Panc1 (cell line): ENCODE results near the gene PRKAR2B. TPM values are rescaled to one million over a fixed set of nuclear protein-coding genes. Genes with fewer than 3 reads are reported as not detected.

Source experiments
- ATAC-seq: fragments of 200-7000 bp; cut with Tn5 transposase; 2 replicates; pipeline ENCODE4 v1.9.1; 2020; ENCODE audit warnings: mild to moderate bottlenecking, moderate library complexity
- BruUV-seq: library from RNA; stranded (reverse); fragments of 400-500 nt; replicated peaks from 2 replicates; lab custom pipeline; 2021; lab: Mats Ljungman, UMichigan
- CTCF ChIA-PET: fragments of 300-600 bp; sonication (Branson Sonifier 250); formaldehyde crosslinking; loops from one replicate; lab custom pipeline; 2022; ENCODE audit warnings: antibody characterized with exemption; lab: Charles Lee
- POLR2A ChIA-PET: fragments of 300-600 bp; sonication (Branson Sonifier 250); formaldehyde crosslinking; loops from one replicate; lab custom pipeline; 2022; ENCODE audit warnings: antibody characterized with exemption; lab: Charles Lee
- DNase-seq: peaks from one replicate; pipeline ENCODE4 v3.0.0-alpha.2; 2010; ENCODE audit warnings: low read depth, low spot score
- H3K27ac ChIP-seq: 2 replicates; pipeline ENCODE4 v1.5.1; 2011; ENCODE audit warnings: mild to moderate bottlenecking, low read length, inconsistent platforms
- H3K27me3 ChIP-seq: fragments of 200-500 bp; sonication (Bioruptor generic); 2 replicates; pipeline ENCODE4 v1.6.0; 2014; ENCODE audit warnings: low read length, inconsistent platforms; ENCODE audit not compliant: control insufficient read depth, insufficient read depth
- H3K36me3 ChIP-seq: fragments of 200-500 bp; sonication (Bioruptor generic); 2 replicates; pipeline ENCODE4 v1.5.1; 2014; ENCODE audit warnings: inconsistent platforms, mild to moderate bottlenecking, low read length, moderate library complexity; ENCODE audit not compliant: control insufficient read depth, insufficient read depth
- H3K4me1 ChIP-seq: 2 replicates; pipeline ENCODE4 v1.5.1; 2011; ENCODE audit warnings: inconsistent platforms, mild to moderate bottlenecking, low read length, moderate library complexity; ENCODE audit not compliant: control insufficient read depth, insufficient read depth
- H3K4me3 ChIP-seq, 2 experiments: 2 replicates each; pipeline ENCODE4 v1.5.1; 2011 to 2012; ENCODE audit warnings: low read depth in 2 of 2, low read length in 2 of 2, mild to moderate bottlenecking in 2 of 2, inconsistent platforms in 1 of 2, moderate library complexity in 1 of 2
- H3K9me3 ChIP-seq: fragments of 200-500 bp; sonication (Bioruptor generic); 2 replicates; pipeline ENCODE4 v1.5.1; 2014; ENCODE audit warnings: low read depth, mild to moderate bottlenecking, inconsistent platforms, low read length, moderate library complexity; ENCODE audit not compliant: control insufficient read depth, insufficient read depth
- POLR2AphosphoS5 ChIP-seq: IDR thresholded peaks from 2 replicates; pipeline ENCODE4 v1.6.1; 2012; ENCODE audit warnings: mild to moderate bottlenecking, low read depth, low read length, moderate library complexity
- SIN3A ChIP-seq: IDR thresholded peaks from 2 replicates; pipeline ENCODE4 v1.6.1; 2012; ENCODE audit warnings: low read depth, mild to moderate bottlenecking, low read length, moderate library complexity, borderline replicate concordance; ENCODE audit not compliant: insufficient read depth
- TCF7L2 ChIP-seq: IDR thresholded peaks from 2 replicates; pipeline ENCODE4 v1.6.1; 2011; ENCODE audit warnings: mild to moderate bottlenecking, low read depth, low read length, inconsistent platforms
- in situ Hi-C: cut with HindIII; loops from 2 replicates; pipeline ENCODE4 v1.10.0; 2016; ENCODE audit warnings: low sequenced_read_pairs, low pct_unique_long_range_greater_than_20kb
- intact Hi-C: fragments of 100-400 bp; cut with micrococcal nuclease; formaldehyde crosslinking; loops from one replicate; pipeline ENCODE4 v1.10.0; 2022; ENCODE audit not compliant: unreplicated experiment
- total RNA-seq: library from RNA; stranded (reverse); gene quantifications from one replicate; pipeline ENCODE4 v1.2.1, GENCODE V29; 2021; ENCODE audit not compliant: unreplicated experiment
- TF ChIP-seq, protein P1 (sequence below), 2 experiments: IDR thresholded peaks; 2 replicates each; pipeline ENCODE4 v1.6.1; 2011 to 2012; ENCODE audit warnings: low read depth in 2 of 2, control low read depth in 1 of 2, low read length in 1 of 2, mild to moderate bottlenecking in 1 of 2, moderate library complexity in 1 of 2; ENCODE audit not compliant: insufficient read depth in 1 of 2

The PRKAR2B gene
- total RNA-seq, 1 experiment from 2014 or later = 0.51 TPM

DNA sequence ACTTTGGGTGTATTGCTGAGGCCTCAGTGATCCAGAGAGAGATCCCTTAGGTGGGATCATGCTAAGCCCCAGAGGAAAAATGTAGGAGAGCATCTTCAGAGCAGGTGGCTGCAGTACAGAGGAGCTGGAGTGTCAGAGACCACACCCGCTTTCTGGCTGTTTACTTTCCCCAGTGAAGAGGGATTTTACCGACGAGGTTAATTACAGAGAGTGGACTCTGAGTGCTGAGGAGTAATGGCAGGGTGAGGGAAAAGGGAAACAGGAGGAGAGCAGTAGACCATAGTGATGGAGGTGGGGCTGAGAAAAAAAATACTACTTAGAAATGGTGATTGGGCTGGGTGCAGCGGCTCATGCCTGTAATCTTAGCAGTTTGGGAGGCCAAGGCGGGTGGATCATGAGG, 81.0 kb downstream of the PRKAR2B start:
- no peaks in the 10 kb centered on the region for H3K9me3 ChIP-seq

DNA sequence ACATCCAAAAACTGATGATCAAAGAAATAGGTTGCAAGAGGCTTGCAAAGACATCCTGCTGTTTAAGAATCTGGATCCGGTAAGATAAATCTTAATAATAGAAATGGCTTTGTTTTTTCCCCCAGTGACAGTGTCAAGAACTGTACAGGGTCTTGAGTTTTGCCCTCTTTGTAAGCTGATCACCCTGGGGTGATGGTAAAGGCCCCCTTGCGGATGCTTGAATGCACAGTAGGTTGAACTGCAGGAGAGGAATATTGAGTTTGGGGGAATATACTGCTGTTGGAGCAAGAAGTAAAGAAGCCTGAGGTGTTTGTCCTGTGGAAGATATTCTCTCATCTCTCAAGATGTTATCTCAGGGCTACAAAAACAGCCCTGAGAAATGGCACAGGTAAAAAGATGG, 83.7 kb downstream of the PRKAR2B start:
- in situ Hi-C loops (no loop called here), intact Hi-C loops (no loop called here)
- Histone ChIP-seq H3K9me3 (no peaks in the 10 kb centered on the region), H3K27ac (no peak overlapping the region), H3K4me3 (no peak overlapping the region), H3K36me3 (no peaks in the 10 kb centered on the region; the same call in 1 of the 2 replicates), H3K4me1 (no peaks in the 10 kb centered on the region), H3K27me3 (peaks cover 3% of the 10 kb centered on the region; the same call in 1 of the 2 replicates)
- ChIA-PET CTCF (no interaction called here), POLR2A (no interaction called here)
- no TSS peak for BruUV-seq
- DNase-seq (no peak), ATAC-seq (no peak)
- TF ChIP-seq, protein P1, sequence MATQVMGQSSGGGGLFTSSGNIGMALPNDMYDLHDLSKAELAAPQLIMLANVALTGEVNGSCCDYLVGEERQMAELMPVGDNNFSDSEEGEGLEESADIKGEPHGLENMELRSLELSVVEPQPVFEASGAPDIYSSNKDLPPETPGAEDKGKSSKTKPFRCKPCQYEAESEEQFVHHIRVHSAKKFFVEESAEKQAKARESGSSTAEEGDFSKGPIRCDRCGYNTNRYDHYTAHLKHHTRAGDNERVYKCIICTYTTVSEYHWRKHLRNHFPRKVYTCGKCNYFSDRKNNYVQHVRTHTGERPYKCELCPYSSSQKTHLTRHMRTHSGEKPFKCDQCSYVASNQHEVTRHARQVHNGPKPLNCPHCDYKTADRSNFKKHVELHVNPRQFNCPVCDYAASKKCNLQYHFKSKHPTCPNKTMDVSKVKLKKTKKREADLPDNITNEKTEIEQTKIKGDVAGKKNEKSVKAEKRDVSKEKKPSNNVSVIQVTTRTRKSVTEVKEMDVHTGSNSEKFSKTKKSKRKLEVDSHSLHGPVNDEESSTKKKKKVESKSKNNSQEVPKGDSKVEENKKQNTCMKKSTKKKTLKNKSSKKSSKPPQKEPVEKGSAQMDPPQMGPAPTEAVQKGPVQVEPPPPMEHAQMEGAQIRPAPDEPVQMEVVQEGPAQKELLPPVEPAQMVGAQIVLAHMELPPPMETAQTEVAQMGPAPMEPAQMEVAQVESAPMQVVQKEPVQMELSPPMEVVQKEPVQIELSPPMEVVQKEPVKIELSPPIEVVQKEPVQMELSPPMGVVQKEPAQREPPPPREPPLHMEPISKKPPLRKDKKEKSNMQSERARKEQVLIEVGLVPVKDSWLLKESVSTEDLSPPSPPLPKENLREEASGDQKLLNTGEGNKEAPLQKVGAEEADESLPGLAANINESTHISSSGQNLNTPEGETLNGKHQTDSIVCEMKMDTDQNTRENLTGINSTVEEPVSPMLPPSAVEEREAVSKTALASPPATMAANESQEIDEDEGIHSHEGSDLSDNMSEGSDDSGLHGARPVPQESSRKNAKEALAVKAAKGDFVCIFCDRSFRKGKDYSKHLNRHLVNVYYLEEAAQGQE (IDR thresholded peaks at IDR 0.05; ENCODE audit: insufficient read depth in 1 of 2, low read depth in 2 of 2, low read length in 1 of 2) = no peak

More for the DNA sequence above, 81.0 kb downstream of the PRKAR2B start:
- in situ Hi-C loops (no loop called here), intact Hi-C loops (no loop called here)
- no peak for TF ChIP-seq SIN3A
- no peak for TF ChIP-seq POLR2AphosphoS5
- TF ChIP-seq, protein P1 (IDR thresholded peaks at IDR 0.05; ENCODE audit: insufficient read depth in 1 of 2, low read depth in 2 of 2, low read length in 1 of 2) = no peak
- ChIA-PET POLR2A (no interaction called here), CTCF (interaction anchor here (0.7 kb wide), 1 partner anchor 109 kb away, joined by 8 read pairs; no protein-coding TSS in a partner anchor)
- ATAC-seq (no peak), DNase-seq (no peak)
- Histone ChIP-seq H3K27ac (no peak overlapping the region), H3K4me1 (no peaks in the 10 kb centered on the region), H3K4me3 (no peak overlapping the region), H3K27me3 (peaks cover 2% of the 10 kb centered on the region; the same call in 1 of the 2 replicates), H3K36me3 (no peaks in the 10 kb centered on the region; the same call in 1 of the 2 replicates)
- no TSS peak for BruUV-seq

GRCh38 chr7:107128748-107129147, 84.2 kb downstream of the PRKAR2B start:
- DNase-seq = no peak
- Histone ChIP-seq H3K27me3 (peaks cover 3% of the 10 kb centered on the region; the same call in 1 of the 2 replicates), H3K27ac (no peak overlapping the region), H3K4me3 (no peak overlapping the region), H3K36me3 (no peaks in the 10 kb centered on the region; the same call in 1 of the 2 replicates), H3K9me3 (no peaks in the 10 kb centered on the region), H3K4me1 (no peaks in the 10 kb centered on the region)
- POLR2A ChIA-PET = no interaction called here
- CTCF ChIA-PET = no interaction called here
- no peak for ATAC-seq
- TF ChIP-seq TCF7L2 (no peak), SIN3A (no peak), POLR2AphosphoS5 (no peak)
- TF ChIP-seq, protein P1 (IDR thresholded peaks at IDR 0.05; ENCODE audit: insufficient read depth in 1 of 2, low read depth in 2 of 2, low read length in 1 of 2) = no peak
- in situ Hi-C loops (no loop called here), intact Hi-C loops (no loop called here)
- no TSS peak for BruUV-seq
